COLO668 (cell line): ENCODE measurements around the gene CHKA.

Experiments used
- DNase-seq: peaks from one replicate; lab custom pipeline; 2025; ENCODE audit not compliant: unreplicated experiment; lab: John Stamatoyannopoulos, UW

The CHKA gene

DNA sequence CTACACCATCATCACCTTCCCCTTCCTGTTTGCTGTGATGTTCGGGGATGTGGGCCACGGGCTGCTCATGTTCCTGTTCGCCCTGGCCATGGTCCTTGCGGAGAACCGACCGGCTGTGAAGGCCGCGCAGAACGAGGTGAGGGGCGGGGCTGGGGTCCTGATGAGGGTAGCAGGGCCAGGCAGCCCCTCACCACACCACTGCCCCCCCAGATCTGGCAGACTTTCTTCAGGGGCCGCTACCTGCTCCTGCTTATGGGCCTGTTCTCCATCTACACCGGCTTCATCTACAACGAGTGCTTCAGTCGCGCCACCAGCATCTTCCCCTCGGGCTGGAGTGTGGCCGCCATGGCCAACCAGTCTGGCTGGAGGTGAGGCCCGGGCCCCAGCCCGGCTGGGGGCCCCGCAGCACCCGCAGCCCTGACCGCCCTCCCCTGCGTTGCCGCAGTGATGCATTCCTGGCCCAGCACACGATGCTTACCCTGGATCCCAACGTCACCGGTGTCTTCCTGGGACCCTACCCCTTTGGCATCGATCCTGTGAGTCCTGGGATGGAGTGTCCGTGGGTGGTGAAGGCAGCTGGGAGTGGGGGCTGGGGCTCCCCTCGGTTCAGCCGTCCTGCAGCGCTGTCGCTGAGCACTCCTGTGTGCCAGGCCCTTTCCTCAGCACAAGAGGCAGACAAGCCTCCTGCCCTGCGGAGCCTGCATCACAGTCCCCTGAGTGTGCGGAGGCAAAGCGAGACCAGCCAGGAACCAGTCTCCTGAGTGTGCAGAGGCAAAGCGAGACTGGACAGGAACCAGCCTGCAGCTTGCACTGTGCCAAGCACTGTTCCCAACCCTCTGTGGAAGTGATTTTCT lies 73.5 kb downstream of the CHKA start:
- DNase-seq, result no peak

DNA sequence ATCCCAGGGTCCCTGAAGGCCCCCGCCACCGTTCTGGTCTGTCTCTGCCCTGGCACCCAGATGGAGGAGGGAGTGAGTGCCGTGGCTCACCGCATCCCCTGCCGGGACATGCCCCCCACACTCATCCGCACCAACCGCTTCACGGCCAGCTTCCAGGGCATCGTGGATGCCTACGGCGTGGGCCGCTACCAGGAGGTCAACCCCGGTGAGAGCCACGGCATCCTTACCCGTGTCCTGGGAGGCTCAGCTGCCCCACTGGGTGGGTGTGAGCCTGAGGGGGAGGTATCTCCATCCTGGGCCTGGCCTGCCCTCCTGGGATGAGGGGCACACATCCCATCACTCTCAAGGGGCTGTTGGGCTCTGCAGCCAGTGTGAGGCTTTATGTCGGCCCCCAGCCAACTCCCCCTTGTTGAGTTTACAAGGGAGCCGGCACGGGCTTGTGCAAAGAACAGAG lies 76.3 kb downstream of the CHKA start:
- DNase-seq, result no peak

DNA sequence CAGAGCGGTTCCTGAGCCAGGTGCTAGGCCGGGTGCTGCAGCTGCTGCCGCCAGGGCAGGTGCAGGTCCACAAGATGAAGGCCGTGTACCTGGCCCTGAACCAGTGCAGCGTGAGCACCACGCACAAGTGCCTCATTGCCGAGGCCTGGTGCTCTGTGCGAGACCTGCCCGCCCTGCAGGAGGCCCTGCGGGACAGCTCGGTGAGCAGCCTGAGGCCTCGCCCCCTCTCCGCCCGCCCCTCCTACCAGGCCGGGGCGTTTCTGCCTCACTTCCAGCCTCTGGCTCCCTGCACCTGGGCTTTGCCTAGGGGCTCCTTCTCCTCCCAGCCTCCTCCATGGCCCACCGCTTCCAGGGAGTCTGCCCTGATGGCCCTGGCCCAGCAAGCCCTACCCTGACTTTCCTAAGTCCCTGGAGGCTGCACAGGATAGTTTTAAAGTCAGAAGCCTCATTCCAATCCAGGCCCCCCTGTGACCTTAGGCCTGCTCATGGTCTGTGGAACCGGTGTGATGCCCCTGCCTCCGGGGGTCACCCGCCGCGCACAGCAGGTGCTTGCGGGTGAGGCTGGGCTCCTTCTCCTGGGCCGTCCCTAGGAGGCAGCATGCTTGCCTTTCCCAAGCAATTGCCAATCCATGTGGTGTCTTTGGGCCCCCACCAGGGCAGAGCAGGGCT lies 76.9 kb downstream of the CHKA start:
- DNase-seq, result peak; percentile 86

DNA sequence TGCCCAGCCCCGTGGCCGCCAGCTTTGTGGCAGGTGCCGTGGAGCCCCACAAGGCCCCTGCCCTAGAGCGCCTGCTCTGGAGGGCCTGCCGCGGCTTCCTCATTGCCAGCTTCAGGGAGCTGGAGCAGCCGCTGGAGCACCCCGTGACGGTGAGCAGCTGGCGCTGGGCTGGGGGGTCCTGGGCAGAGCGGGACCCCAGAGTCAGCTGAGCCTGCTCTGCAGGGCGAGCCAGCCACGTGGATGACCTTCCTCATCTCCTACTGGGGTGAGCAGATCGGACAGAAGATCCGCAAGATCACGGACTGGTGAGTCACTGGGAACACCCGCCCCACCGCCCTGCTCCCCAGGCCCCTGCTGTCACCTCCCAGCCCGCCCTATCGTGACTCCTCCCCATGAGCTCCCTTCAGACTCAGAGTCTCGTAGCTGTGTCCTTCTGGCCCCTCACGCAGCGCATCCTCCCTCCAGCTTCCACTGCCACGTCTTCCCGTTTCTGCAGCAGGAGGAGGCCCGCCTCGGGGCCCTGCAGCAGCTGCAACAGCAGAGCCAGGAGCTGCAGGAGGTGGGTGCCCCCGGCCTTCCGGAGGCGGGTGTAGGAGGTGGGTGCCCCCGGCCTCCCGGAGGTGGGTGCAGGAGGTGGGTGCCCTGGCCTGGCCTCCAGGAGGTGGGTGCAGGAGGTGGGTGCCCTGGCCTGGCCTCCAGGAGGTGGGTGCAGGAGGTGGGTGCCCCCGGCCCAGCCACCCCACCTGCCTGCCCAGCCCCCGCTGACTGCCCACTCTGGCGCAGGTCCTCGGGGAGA lies 77.6 kb downstream of the CHKA start:
- peak; percentile 86 for DNase-seq

DNA sequence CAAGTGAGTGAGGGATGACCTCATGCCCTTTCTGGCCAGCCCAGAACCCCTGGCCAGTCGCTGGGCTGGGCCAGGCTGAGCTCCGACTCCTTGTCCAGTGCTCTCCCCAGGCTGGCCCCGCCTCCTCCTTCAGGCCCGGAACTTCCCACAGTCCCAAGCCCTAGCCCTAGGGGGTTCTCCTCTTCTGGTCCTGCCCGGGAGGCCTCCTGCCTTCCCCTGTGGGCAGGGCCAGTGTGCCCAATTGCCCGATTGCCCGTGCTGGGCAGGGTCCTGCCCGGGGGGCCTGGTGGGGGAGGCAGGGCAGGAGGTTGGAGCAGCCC lies 78.2 kb downstream of the CHKA start:
- DNase-seq, result no peak

DNA sequence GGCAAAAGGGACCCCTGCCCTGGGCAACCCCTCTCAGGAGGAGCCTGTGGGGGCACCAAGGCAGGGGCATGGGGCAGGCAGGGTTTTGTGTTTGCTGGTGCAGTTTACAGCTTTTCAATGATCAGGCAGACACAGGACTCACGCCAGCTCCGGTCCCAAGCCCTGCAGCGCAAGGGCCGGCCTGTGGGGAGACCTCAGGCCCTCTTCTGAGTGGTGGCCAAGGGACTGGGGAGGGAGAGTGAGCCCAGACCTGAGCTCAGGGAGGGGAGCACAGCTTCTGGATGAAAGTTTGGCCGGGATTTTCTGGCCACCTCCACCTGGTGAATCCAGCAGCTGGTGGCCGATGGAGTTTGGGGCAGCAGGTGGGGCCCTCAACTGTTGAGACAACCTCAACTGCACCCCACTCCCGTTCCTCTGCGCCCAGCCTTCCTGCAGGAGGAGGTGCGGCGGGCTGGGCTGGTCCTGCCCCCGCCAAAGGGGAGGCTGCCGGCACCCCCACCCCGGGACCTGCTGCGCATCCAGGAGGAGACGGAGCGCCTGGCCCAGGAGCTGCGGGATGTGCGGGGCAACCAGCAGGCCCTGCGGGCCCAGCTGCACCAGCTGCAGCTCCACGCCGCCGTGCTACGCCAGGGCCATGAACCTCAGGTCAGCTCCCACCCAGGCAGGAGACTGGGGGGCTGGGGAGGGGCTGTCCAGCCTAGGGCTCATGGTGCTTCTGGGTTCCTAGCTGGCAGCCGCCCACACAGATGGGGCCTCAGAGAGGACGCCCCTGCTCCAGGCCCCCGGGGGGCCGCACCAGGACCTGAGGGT lies 78.8 kb downstream of the CHKA start:
- DNase-seq, result no peak

DNA sequence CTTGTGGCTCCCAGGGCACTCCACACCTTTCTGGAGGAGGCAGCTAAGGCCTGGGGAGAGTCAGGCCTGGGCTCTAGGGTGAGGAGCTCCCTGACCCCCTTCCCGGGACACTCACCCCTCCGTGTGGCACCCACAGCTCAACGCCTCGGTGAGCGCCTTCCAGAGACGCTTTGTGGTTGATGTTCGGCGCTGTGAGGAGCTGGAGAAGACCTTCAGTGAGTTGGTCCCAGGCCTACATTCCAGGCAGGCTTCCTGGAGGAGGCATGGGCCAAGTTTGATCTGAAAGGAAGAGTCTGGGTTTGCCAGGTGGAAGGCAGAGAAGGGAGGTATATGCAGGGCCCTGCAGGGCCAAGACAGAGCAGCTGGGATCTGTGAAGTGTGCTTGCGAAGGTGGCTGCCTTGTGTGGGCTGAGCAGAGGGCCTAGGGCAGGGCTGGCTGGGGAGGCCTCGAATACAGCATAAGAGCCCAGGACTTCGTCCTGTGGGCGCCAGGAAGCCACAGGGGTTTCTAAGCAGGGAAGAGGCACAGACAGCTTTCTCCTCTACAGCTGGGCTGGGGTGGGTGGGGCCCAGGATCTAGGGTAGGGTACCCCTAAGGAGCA lies 79.5 kb downstream of the CHKA start:
- no peak for DNase-seq

DNA sequence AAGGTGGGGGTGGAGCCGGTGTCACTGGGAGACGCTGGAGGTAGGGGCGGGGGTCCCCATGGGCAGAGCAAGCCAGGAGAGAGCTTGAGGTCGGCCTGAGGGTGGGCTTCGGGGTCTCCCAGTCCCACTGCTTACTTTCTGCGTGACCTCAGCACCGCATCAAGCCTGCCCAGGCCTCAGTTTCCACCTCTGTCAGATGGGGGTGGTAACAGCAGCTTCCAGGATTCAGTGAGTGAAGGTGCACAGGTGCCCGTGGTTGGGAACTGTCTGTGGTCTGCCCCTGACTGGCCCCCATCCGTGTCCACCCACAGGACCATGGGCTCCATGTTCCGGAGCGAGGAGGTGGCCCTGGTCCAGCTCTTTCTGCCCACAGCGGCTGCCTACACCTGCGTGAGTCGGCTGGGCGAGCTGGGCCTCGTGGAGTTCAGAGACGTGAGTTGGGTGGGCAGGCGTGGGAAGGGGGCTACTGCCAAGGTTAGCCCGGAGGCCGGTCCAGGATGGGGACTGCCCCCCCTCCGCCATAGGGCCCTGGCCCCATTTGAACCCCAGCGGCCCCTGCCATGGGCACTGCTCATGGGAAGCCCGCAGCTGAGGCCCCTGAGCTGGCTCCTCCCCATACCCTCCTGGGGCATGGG lies 80.1 kb downstream of the CHKA start:
- DNase-seq, result no peak

DNA sequence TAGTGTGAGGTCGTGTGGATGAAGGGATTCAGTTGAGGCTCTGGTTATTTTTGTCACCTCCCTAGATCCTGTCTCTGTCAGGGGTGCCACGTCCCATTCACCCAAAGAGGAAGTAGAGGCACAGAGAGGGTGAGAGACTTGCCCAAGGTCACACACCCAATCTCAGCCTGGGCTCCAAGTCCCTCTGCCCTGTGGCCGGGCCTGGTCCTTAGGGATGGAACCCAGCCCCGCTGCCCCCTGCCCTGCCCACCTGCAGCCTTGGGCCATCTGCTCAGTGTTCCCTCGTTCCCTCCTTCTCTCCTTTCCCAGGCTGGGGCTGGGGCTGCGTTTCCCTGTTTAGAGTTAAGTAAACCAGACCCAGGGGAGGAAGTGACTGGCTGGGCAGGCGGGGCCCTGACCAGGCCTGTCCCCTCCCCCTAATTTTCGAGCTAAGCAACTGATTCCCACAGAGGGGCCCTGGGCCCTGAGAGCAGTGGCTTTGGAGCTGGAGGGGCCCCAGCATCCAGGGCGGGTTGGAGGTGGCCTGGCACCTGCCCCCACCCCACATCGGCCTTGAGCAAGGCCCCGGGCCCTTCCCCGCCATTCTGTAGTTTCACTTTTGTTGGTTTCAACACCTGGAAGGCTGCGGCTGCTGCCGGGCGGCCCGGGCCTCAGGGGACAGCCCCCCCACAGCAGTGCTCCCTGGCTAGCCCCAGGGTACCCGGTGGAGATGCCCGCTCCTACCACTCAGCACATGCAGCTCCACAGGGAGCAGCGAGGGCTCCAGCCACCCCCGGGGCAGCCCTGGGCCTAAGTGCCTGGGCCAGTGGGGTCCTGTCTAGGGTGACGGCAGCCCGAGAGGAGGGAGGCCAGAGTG lies 80.9 kb downstream of the CHKA start:
- DNase-seq, result peak; percentile 73

DNA sequence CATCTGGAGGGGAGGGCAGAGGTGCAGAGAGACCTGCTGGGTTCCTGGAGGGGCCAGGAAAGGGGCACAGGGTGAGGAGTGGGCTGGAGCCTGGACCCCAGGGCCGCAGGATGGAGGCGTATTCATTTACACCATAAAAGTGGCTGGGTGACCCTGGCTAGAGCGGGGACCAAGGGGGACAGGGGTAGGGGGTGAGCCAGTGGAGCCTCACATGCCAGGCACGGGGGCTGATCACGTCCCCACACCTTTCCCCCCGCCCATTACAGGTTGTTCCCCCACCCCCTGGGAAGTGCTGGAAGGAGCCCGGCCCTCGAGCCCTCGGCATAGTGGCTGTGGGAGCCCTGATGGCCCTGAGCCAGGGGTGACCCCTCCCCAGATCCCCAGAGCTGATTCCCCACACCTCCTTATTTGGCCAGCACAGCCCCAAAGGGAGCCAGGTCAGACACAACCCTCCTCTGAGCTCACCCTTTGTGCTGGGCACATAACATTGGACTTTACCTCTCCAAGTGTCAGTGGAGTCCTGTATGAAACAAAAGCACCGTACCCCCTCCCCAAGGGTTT lies 81.6 kb downstream of the CHKA start:
- peak; percentile 32 for DNase-seq

DNA sequence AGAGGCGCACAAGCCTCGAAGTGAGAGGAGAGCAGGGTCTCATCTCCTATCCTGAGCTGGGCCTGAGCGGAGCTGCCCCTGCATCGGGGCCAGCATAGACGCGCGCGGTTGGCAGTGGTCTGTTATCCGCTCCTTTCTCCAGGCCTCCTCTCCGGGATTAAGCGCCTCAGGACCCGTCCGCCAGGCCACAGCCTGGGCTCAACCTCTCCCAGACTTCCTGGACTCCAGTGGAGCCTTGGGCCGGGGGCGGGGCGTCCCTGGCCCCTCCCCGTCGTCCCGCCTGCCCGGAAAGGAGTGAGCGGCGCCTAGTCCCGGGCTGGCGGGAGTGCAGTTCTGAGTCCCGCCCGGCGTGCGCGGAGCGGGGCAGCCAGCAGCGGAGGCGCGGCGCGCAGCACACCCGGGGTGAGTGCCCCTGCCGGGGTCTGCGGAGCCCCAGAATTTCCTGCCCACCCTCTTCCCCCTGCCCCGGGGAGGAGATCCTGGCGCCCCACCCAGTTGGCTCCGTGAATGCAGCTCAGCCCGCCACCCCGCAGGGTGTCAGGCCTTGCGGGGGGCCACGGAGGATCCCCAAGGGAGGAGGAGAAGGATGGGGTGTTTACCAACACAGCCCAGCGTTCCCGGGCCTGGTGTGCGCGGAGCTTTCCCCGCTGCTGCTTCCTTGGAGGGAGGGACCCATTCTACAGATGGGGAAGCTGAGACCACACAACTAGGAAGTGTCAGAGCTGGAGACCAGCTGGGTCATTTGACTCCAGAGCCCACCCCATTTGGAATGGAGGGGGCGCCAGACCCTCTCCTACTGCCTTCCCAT lies 82.3 kb downstream of the CHKA start, which contains the start of gene TCIRG1:
TSS of gene TCIRG1 (plus strand) at position 308 of the 808 bp plus-strand sequence. CDS start 2,247 bp downstream, outside the sequence.
- DNase-seq, result peak; percentile 86

DNA sequence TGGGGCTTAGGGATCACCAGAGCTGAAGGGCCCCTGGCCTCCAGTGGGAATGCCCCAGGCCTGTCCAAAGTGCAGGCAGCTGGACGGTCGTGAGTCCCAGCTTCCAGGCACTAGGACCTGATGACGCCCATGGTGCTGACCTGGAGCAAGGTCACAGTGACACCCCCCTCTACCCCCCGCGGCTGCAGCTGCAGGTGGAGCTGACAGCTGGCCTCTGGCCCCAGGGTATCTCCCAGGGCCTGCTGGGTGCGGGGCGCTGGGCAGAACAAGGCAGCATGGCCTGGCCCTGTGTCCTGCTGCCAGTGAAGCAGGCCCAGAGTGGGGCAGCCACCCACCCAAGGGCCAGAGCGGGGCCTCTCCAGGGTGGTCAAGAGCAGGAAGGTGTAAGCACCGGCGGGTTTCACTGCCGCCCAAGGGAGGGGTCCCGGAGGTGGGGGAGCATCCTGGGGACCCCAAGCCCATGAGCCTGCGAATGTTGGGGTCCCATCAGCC lies 82.9 kb downstream of the CHKA start:
- peak; percentile 73 for DNase-seq

DNA sequence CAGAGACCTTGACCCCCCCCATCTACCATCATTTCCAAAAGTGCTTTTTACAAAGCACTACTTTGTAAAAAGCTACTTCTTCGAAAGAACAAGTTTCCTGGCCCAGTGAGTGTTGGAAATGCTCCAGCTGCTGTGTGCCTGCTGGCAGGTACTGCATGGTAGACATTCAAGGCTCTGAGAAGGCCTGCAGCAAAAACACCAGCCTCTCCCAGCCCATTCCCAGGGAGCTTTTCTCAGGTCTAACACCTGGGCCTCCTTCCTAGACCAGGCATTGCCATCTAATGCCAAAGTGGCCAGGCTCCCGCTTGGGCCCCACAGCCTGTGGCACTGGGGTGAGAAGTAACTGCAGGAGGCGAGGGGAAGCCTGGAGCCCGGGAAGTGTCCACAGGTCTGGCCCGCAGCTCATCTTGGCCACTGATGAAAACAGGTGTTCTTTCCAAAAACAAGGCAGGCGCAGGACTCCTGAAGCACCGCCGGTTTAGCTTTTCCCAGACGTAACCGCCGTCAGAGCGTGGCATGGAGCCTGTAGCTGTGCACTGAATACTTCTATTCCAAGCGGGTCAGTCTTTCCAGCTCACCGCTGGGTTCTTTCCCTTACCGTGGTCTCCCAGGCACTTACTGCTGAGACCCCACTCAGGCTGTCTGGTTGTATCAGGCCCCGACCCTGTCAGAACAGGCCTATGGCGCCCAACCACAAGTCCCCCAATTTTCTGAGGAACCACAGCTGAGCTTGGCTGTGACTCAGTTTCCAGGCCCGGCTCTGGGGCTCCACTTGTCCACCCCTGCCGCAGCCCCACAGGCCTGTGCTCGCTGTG lies 83.6 kb downstream of the CHKA start:
- DNase-seq, result no peak

DNA sequence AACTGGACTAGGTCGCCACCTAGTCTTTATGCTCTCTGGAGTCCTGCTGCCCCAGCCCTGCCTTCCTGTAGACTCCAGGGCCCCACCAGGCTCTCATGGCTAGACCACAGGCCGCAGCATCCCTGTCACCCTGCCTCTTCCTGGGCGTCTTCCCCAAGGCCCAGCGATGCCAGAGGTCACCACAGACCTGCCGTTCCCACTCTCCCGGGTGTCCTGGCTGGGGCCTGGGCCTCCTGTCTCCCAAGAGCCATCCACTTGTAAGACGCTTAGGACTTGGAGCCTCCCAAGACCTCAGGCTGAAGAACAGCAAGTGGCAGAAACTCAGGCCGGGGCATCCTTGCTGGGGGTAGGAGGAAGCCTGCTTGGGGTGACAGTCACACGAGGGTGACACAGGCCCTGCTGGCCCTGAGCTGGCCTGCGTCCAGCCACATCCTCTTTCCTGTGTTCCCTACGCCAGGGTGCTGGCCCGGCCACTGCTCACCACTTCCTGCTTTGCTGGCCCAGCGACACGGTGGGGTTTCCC lies 84.4 kb downstream of the CHKA start:
- no peak for DNase-seq

DNA sequence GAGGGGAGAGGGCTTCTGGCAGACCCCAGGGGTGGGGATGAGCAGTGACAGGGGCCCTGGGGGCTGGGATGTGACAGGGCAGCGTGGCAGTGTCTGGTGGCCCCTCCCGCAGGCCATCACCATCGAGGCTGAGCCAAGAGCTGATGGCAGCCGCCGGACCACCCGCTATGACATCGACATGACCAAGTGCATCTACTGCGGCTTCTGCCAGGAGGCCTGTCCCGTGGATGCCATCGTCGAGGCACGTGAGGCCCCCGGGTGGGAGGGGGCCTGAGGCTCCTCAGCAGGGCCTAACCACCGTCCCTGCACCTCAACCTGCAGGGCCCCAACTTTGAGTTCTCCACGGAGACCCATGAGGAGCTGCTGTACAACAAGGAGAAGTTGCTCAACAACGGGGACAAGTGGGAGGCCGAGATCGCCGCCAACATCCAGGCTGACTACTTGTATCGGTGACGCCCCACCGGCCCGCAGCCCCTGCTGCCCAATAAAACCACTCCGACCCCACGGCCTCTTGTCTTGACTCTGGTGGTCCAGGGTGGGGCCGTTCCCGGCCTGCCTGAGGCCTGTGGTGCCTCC lies 85.0 kb downstream of the CHKA start:
- no peak for DNase-seq

DNA sequence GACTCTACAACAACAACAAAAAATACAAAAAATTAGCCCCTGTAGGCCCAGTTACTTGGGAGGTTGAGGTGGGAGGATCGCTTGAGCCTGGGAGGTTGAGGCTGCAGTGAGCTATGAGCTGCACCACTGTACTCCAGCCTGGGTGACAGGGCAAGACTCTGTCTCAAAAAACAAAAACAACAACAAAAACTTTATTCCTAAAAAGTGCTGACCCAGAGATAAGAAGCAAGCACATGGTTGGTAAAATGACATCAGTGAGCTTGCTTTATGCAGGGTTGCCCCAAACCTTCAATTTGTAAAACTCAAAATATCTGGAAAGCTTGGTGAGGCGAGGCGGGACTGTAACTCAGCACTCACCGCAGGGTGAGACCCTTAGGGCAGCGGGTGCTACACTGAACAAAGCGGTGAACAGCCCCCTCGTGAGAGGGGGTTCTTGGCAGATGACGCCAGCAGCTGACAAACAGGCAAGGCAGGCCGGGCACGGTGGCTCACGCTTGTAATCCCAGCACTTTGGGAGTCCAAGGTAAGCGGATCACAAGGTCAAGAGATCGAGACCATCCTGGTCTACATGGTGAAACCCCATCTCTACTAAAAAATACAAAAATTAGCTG lies 85.8 kb downstream of the CHKA start:
- no peak for DNase-seq
